Activated CD8-positive, alpha-beta T cell treated with anti-CD3 and anti-CD28 coated beads for 36 hours (primary cell): ENCODE data around the gene NAA10. TPM values are rescaled to one million over a fixed set of nuclear protein-coding genes. Genes with fewer than 3 reads are reported as not detected.

Experiments
- ATAC-seq: fragments of 200-7000 bp; cut with Tn5 transposase; one replicate; pipeline ENCODE4 v1.10.0; 2021; ENCODE audit warnings: mild to moderate bottlenecking, moderate library complexity
- CTCF ChIA-PET: fragments of 350-600 bp; sonication (Branson Sonifier 250); formaldehyde crosslinking; loops from one replicate; lab custom pipeline; 2021; ENCODE audit warnings: antibody characterized with exemption; lab: Charles Lee
- POLR2A ChIA-PET: fragments of 350-600 bp; sonication (Branson Sonifier 250); formaldehyde crosslinking; loops from one replicate; lab custom pipeline; 2021; ENCODE audit warnings: antibody characterized with exemption; lab: Charles Lee
- DNase-seq: peaks from one replicate; pipeline ENCODE4 v3.0.0-alpha.2; 2020
- H3K27ac Mint-ChIP-seq: one replicate; pipeline ENCODE4 v1.8.0; 2021; ENCODE audit warnings: mild to moderate bottlenecking, mixed read lengths
- H3K27me3 Mint-ChIP-seq: one replicate; pipeline ENCODE4 v1.8.0; 2021; ENCODE audit warnings: mixed read lengths
- H3K36me3 Mint-ChIP-seq: one replicate; pipeline ENCODE4 v1.8.0; 2021; ENCODE audit warnings: low read depth, mixed read lengths
- H3K4me1 Mint-ChIP-seq: one replicate; pipeline ENCODE4 v1.8.0; 2021; ENCODE audit warnings: low read depth, mixed read lengths
- H3K4me3 Mint-ChIP-seq: one replicate; pipeline ENCODE4 v1.8.0; 2021; ENCODE audit warnings: mild to moderate bottlenecking, moderate library complexity, mixed read lengths
- H3K9me3 Mint-ChIP-seq: one replicate; pipeline ENCODE4 v1.8.0; 2021; ENCODE audit warnings: mixed read lengths
- CTCF ChIP-seq: fragments of 200-600 bp; IDR thresholded peaks from one replicate; pipeline ENCODE4 v1.8.0; 2022; ENCODE audit warnings: antibody characterized with exemption, mild to moderate bottlenecking
- intact Hi-C: fragments of 100-400 bp; cut with micrococcal nuclease; formaldehyde crosslinking; loops from one replicate; pipeline ENCODE4 v1.10.0; 2022
- total RNA-seq, 2 experiments: library from RNA; stranded (reverse); gene quantifications; one replicate each; pipeline ENCODE4 v1.2.3, GENCODE V29; 2021

The NAA10 gene
- total RNA-seq, 2 experiments from 2014 or later = 123 to 136 TPM

GRCh38 chrX:153935326-153935851 is 552 bp upstream of the NAA10 start:
- CTCF ChIA-PET = interaction anchor here (0.9 to 1.8 kb wide), 3 partner anchors 12 to 33 kb away, joined by 3 to 5 read pairs (median 4); no protein-coding TSS in a partner anchor
- H3K9me3 Mint-ChIP-seq = no peaks in the 10 kb centered on the region
- DNase-seq (no peak), ATAC-seq (peak; percentile 8)
- peak overlapping the region; percentile 68 for H3K4me3 Mint-ChIP-seq
- peaks cover 24% of the 10 kb centered on the region for H3K36me3 Mint-ChIP-seq
- H3K4me1 Mint-ChIP-seq = peaks cover 42% of the 10 kb centered on the region
- intact Hi-C loops = no loop called here
- no peaks in the 10 kb centered on the region for H3K27me3 Mint-ChIP-seq
- POLR2A ChIA-PET = interaction anchor here (1.0 to 8.0 kb wide), 5 partner anchors 9 to 32 kb away, joined by 3 to 52 read pairs (median 5); no protein-coding TSS in a partner anchor
- peak overlapping the region; percentile 68 for H3K27ac Mint-ChIP-seq
- TF ChIP-seq CTCF = no peak

DNA sequence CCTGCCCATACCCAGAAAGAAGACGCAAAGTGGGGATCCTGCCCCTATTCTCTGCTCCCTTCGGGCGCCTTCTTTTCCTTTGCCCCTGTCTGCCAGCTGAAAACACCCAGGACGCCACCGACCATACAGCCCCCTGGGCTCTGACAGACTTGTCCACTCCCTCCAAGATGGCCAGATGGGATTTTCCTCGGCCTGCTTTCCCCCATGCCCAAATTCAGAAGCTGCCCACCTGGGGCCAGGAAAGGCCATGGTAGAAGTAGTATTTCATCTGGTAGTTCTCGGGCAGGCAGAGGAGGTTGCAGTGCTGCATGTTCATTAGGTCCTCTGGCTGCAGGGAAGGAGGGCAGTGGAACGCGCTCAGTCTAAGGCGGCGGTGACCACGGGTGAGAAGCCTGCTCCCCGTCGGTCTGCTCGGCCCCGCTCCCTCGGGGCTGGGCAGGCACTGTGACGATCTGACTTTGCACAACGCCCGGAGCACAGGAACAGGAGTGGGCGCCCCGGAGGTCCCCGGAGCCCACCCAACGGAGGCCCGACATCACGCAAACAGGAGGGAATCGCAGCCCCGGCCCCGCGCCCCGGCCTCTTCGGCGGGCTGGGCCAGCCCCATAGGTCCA is 582 bp downstream of the NAA10 start:
- TF ChIP-seq CTCF = no peak
- Mint-ChIP-seq H3K36me3 (peaks cover 26% of the 10 kb centered on the region), H3K9me3 (no peaks in the 10 kb centered on the region), H3K27me3 (no peaks in the 10 kb centered on the region), H3K4me1 (peaks cover 34% of the 10 kb centered on the region), H3K27ac (peak overlapping the region; percentile 78), H3K4me3 (peak overlapping the region; percentile 88)
- ATAC-seq (no peak), DNase-seq (no peak)
- ChIA-PET CTCF (interaction anchor here (0.7 to 1.7 kb wide), 3 partner anchors 13 to 34 kb away, joined by 3 to 7 read pairs (median 5); no protein-coding TSS in a partner anchor), POLR2A (interaction anchor here (0.6 to 8.0 kb wide), 8 partner anchors 9 to 216 kb away, joined by 3 to 52 read pairs (median 4); partner anchors contain the start of gene HCFC1)
- intact Hi-C loops = no loop called here

GRCh38 chrX:153933748-153934147 is 1.1 kb downstream of the NAA10 start:
- Mint-ChIP-seq H3K4me3 (peak overlapping the region; percentile 88), H3K27ac (peak overlapping the region; percentile 78), H3K4me1 (peaks cover 36% of the 10 kb centered on the region), H3K9me3 (no peaks in the 10 kb centered on the region), H3K36me3 (peaks cover 31% of the 10 kb centered on the region), H3K27me3 (no peaks in the 10 kb centered on the region)
- ChIA-PET POLR2A (interaction anchor here (0.6 to 8.0 kb wide), 6 partner anchors 9 to 215 kb away, joined by 3 to 52 read pairs (median 4); partner anchors contain the start of gene HCFC1), CTCF (interaction anchor here (1.6 to 1.7 kb wide), 2 partner anchors 14 to 35 kb away, joined by 5 to 7 read pairs; no protein-coding TSS in a partner anchor)
- intact Hi-C loops = no loop called here
- DNase-seq (no peak), ATAC-seq (no peak)
- no peak for TF ChIP-seq CTCF

- H3K4me1 Mint-ChIP-seq = peaks cover 29% of the 10 kb centered on the region
- intact Hi-C loops = no loop called here
- POLR2A ChIA-PET = interaction anchor here (0.8 to 8.0 kb wide), 2 partner anchors 15 to 31 kb away, joined by 3 to 52 read pairs; no protein-coding TSS in a partner anchor
- ATAC-seq (no peak), DNase-seq (no peak)
- peak overlapping the region; percentile 88 for H3K4me3 Mint-ChIP-seq
- no peaks in the 10 kb centered on the region for H3K27me3 Mint-ChIP-seq
- H3K27ac Mint-ChIP-seq = peak overlapping the region; percentile 30
- H3K9me3 Mint-ChIP-seq = no peaks in the 10 kb centered on the region
- no peak for TF ChIP-seq CTCF
- CTCF ChIA-PET = interaction anchor here (1.5 kb wide), 1 partner anchor 14 kb away, joined by 4 read pairs; no protein-coding TSS in a partner anchor
- peaks cover 29% of the 10 kb centered on the region for H3K36me3 Mint-ChIP-seq
Observed at GRCh38 chrX:153932220-153932915, 2.5 kb downstream of the NAA10 start.
